ENCODE measurements around the gene ISCA2. TPM values are rescaled to one million over a fixed set of nuclear protein-coding genes. Genes with fewer than 3 reads are reported as not detected.

The ISCA2 gene
- total RNA-seq, 1 donor from 2014 or later = 37.2 TPM

- H3K4me1 Mint-ChIP-seq (ENCODE audit: low read depth) = no peaks in the 10 kb centered on the region
These were observed 28.2 kb upstream of the ISCA2 start for GRCh38 chr14:74465335-74465734.

DNA sequence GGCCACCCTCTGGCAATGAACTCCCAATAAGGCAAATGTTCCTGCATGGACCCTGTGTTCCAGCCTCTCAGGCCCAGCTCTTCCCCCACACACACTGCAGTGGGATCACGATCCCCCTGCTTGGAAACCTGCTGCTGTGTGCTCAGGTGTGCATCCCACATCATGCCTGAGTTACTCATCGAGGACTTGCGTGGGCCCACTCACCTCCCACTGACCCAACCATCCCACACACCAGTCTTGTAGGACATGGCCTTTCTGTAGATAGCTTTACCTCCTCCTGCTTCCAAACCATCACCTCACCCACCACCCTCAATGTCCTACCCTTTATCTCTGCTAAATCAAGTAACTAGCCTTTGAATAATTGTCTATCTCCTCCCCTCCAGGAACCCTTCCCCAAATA is 25.1 kb upstream of the ISCA2 start:
- no peak overlapping the region for H3K4me3 Mint-ChIP-seq (ENCODE audit: low read depth)

More at GRCh38 chr14:74465335-74465734, 28.2 kb upstream of the ISCA2 start:
- H3K9me3 Mint-ChIP-seq (ENCODE audit: low read depth) = no peaks in the 10 kb centered on the region
- DNase-seq (ENCODE audit: low spot score, unreplicated experiment) = no peak
- TF ChIP-seq, protein P1, sequence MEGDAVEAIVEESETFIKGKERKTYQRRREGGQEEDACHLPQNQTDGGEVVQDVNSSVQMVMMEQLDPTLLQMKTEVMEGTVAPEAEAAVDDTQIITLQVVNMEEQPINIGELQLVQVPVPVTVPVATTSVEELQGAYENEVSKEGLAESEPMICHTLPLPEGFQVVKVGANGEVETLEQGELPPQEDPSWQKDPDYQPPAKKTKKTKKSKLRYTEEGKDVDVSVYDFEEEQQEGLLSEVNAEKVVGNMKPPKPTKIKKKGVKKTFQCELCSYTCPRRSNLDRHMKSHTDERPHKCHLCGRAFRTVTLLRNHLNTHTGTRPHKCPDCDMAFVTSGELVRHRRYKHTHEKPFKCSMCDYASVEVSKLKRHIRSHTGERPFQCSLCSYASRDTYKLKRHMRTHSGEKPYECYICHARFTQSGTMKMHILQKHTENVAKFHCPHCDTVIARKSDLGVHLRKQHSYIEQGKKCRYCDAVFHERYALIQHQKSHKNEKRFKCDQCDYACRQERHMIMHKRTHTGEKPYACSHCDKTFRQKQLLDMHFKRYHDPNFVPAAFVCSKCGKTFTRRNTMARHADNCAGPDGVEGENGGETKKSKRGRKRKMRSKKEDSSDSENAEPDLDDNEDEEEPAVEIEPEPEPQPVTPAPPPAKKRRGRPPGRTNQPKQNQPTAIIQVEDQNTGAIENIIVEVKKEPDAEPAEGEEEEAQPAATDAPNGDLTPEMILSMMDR (IDR thresholded peaks at IDR 0.05; ENCODE audit: unreplicated experiment) = no peak
- peaks cover 4% of the 10 kb centered on the region for H3K27me3 Mint-ChIP-seq
- H3K36me3 Mint-ChIP-seq (ENCODE audit: insufficient read depth) = peaks cover 2% of the 10 kb centered on the region
- H3K4me3 Mint-ChIP-seq (ENCODE audit: low read depth) = no peak overlapping the region
- no peak overlapping the region for H3K27ac Mint-ChIP-seq

GRCh38 chr14:74469548-74470518 is 23.7 kb upstream of the ISCA2 start:
- DNase-seq (ENCODE audit: low spot score, unreplicated experiment) = no peak
- Mint-ChIP-seq H3K4me3 (ENCODE audit: low read depth) (no peak overlapping the region), H3K36me3 (ENCODE audit: insufficient read depth) (peaks cover 9% of the 10 kb centered on the region), H3K4me1 (ENCODE audit: low read depth) (no peaks in the 10 kb centered on the region), H3K27me3 (no peaks in the 10 kb centered on the region), H3K27ac (no peak overlapping the region), H3K9me3 (ENCODE audit: low read depth) (no peaks in the 10 kb centered on the region)
- TF ChIP-seq, protein P1 (IDR thresholded peaks at IDR 0.05; ENCODE audit: unreplicated experiment) = no peak

More for the DNA sequence above, 25.1 kb upstream of the ISCA2 start:
- TF ChIP-seq, protein P1 (IDR thresholded peaks at IDR 0.05; ENCODE audit: unreplicated experiment) = no peak
- Mint-ChIP-seq H3K27ac (no peak overlapping the region), H3K9me3 (ENCODE audit: low read depth) (no peaks in the 10 kb centered on the region), H3K36me3 (ENCODE audit: insufficient read depth) (peaks cover 9% of the 10 kb centered on the region), H3K4me1 (ENCODE audit: low read depth) (no peaks in the 10 kb centered on the region), H3K27me3 (no peaks in the 10 kb centered on the region)
- DNase-seq (ENCODE audit: low spot score, unreplicated experiment) = no peak

DNA sequence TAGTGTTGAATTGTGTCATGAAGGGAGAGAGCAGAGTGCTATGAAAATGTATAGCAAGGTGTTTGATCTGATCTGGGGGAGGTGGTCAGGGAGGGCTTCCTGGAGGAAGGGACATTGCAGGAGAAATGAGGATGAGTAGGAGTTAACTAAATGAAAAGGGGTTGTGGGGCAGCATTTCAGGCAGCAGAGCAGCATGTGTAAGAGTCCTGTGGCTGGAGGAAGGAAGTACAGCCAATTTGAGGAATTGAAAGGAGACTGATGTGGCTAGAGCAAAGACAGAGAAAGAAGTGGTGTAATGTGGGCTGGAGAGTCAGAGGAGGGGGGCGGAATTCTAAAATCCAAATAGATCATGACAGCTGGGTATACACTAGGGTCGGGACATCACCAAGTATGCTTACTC is 21.0 kb upstream of the ISCA2 start:
- TF ChIP-seq, protein P1 (IDR thresholded peaks at IDR 0.05; ENCODE audit: unreplicated experiment) = no peak
- no peak for DNase-seq (ENCODE audit: low spot score, unreplicated experiment)
- Mint-ChIP-seq H3K27ac (no peak overlapping the region), H3K36me3 (ENCODE audit: insufficient read depth) (peaks cover 11% of the 10 kb centered on the region), H3K4me1 (ENCODE audit: low read depth) (no peaks in the 10 kb centered on the region), H3K27me3 (no peaks in the 10 kb centered on the region), H3K9me3 (ENCODE audit: low read depth) (no peaks in the 10 kb centered on the region), H3K4me3 (ENCODE audit: low read depth) (no peak overlapping the region)

DNA sequence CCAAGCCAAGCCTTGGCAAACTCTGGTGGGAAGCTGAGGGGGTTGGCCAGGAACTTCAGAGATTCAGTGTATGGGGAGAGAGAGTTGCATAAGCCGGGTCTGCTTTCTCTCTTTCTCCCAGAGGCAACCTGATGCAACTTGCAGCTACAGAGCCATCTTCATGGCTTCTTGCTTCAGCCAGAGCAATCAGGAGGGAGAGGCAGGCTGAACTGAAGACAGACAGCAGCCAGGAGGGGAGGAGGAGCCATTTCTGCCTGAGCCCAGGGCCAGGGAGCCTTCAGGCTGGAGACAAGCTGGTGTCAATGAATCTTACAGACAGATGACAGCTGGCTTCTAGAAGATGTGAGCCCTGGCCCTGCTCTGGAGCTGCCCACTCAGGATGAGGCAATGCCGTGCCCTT is 19.2 kb upstream of the ISCA2 start:
- H3K9me3 Mint-ChIP-seq (ENCODE audit: low read depth) = no peaks in the 10 kb centered on the region
- peaks cover 12% of the 10 kb centered on the region for H3K36me3 Mint-ChIP-seq (ENCODE audit: insufficient read depth)
- H3K4me1 Mint-ChIP-seq (ENCODE audit: low read depth) = no peaks in the 10 kb centered on the region
- H3K4me3 Mint-ChIP-seq (ENCODE audit: low read depth) = no peak overlapping the region
- TF ChIP-seq, protein P1 (IDR thresholded peaks at IDR 0.05; ENCODE audit: unreplicated experiment) = no peak
- H3K27me3 Mint-ChIP-seq = no peaks in the 10 kb centered on the region
- no peak overlapping the region for H3K27ac Mint-ChIP-seq
- DNase-seq (ENCODE audit: low spot score, unreplicated experiment) = no peak
